Measurements from ENCODE around the gene ZCRB1.
"Not testable (repeated sequence)": the region's sequence is repeated elsewhere in the genome, so short reads cannot be mapped to it uniquely, and the experiment has no call there.

Gene ZCRB1

GRCh38 chr12:42325653-42326474 lies at the start of gene ZCRB1, which contains the start of gene PPHLN1:
ZCRB1 (minus strand) TSS chr12:42326094; CDS start chr12:42324102, 1,992 bp downstream.
PPHLN1 (plus strand) TSS chr12:42326167; CDS start chr12:42335903, 9,736 bp downstream.
- DNase-seq (ENCODE audit: low spot score): peak; percentile 69

- no peak for DNase-seq (ENCODE audit: low spot score)
These were observed 47.8 kb upstream of the ZCRB1 start for GRCh38 chr12:42373669-42374068.

GRCh38 chr12:42372154-42372791 lies 46.4 kb upstream of the ZCRB1 start:
- peak; percentile 42 for DNase-seq (ENCODE audit: low spot score)

GRCh38 chr12:42370013-42370412 lies 44.1 kb upstream of the ZCRB1 start:
- DNase-seq (ENCODE audit: low spot score): no peak

GRCh38 chr12:42365486-42365885 lies 39.6 kb upstream of the ZCRB1 start:
- DNase-seq (ENCODE audit: low spot score): no peak

GRCh38 chr12:42364692-42365091 lies 38.8 kb upstream of the ZCRB1 start:
- DNase-seq (ENCODE audit: low spot score): no peak

GRCh38 chr12:42362647-42363260 lies 36.9 kb upstream of the ZCRB1 start:
- DNase-seq (ENCODE audit: low spot score): no peak

GRCh38 chr12:42361909-42362646 lies 36.2 kb upstream of the ZCRB1 start:
- no peak for DNase-seq (ENCODE audit: low spot score)

GRCh38 chr12:42360747-42361403 lies 35.0 kb upstream of the ZCRB1 start:
- DNase-seq (ENCODE audit: low spot score): no peak

- DNase-seq (ENCODE audit: low spot score): no peak
These were observed 30.4 kb upstream of the ZCRB1 start for GRCh38 chr12:42356344-42356743.

GRCh38 chr12:42350021-42350407 lies 24.1 kb upstream of the ZCRB1 start:
- not testable (repeated sequence) for DNase-seq (ENCODE audit: low spot score)

GRCh38 chr12:42349119-42350020 lies 23.5 kb upstream of the ZCRB1 start:
- DNase-seq (ENCODE audit: low spot score): not testable (repeated sequence)

GRCh38 chr12:42346403-42347002 lies 20.6 kb upstream of the ZCRB1 start:
- DNase-seq (ENCODE audit: low spot score): no peak

- DNase-seq (ENCODE audit: low spot score): no peak
These were observed 17.8 kb upstream of the ZCRB1 start for GRCh38 chr12:42343721-42344120.

GRCh38 chr12:42342028-42342427 lies 16.1 kb upstream of the ZCRB1 start:
- DNase-seq (ENCODE audit: low spot score): no peak

GRCh38 chr12:42338280-42338679 lies 12.4 kb upstream of the ZCRB1 start:
- DNase-seq (ENCODE audit: low spot score): no peak

GRCh38 chr12:42336286-42336685 lies 10.4 kb upstream of the ZCRB1 start:
- no peak for DNase-seq (ENCODE audit: low spot score)

GRCh38 chr12:42332301-42333285 lies 6.7 kb upstream of the ZCRB1 start:
- DNase-seq (ENCODE audit: low spot score): peak; percentile 35

- not testable (repeated sequence) for DNase-seq (ENCODE audit: low spot score)
These were observed 4.2 kb upstream of the ZCRB1 start for GRCh38 chr12:42330097-42330496.
